DND-41 (cell line): ENCODE measurements around the gene UTP11.
"Not testable (repeated sequence)": the region's sequence is repeated elsewhere in the genome, so short reads cannot be mapped to it uniquely, and the experiment has no call there.

Experiments used
- ATAC-seq: fragments of 200-7000 bp; cut with Tn5 transposase; 3 replicates; pipeline ENCODE4 v1.9.1; 2021; ENCODE audit warnings: low read depth; ENCODE audit not compliant: insufficient read depth
- DNase-seq: peaks from one replicate; pipeline ENCODE4 v3.0.0-alpha.2; 2020
- H2AFZ ChIP-seq: 2 replicates; pipeline ENCODE4 v1.6.0; 2012; ENCODE audit warnings: low read depth, low read length
- H3K27ac ChIP-seq: 2 replicates; pipeline ENCODE4 v1.5.1; 2012; ENCODE audit warnings: low read length, inconsistent platforms
- H3K27me3 ChIP-seq: fragments of 200-600 bp; sonication (generic); 2 replicates; pipeline ENCODE4 v1.6.0; 2012; ENCODE audit warnings: low read length, mild to moderate bottlenecking, inconsistent platforms; ENCODE audit not compliant: insufficient read depth, poor library complexity
- H3K36me3 ChIP-seq: 2 replicates; pipeline ENCODE4 v1.5.1; 2012; ENCODE audit warnings: low read length, inconsistent platforms; ENCODE audit not compliant: insufficient read depth
- H3K4me1 ChIP-seq: 2 replicates; pipeline ENCODE4 v1.5.1; 2012; ENCODE audit warnings: mild to moderate bottlenecking, low read length; ENCODE audit not compliant: insufficient read depth
- H3K4me2 ChIP-seq: 2 replicates; pipeline ENCODE4 v1.6.0; 2012; ENCODE audit warnings: mild to moderate bottlenecking, moderate library complexity, low read length, inconsistent platforms; ENCODE audit not compliant: insufficient read depth
- H3K4me3 ChIP-seq, 2 experiments: fragments of 200-600 bp in 1 of 2; shearing (Covaris generic) in 1 of 2; 2 replicates each; pipeline ENCODE4 v1.5.1; 2012 to 2016; ENCODE audit warnings: inconsistent platforms in 2 of 2, low read length in 2 of 2, mild to moderate bottlenecking in 2 of 2, low read depth in 1 of 2, moderate library complexity in 1 of 2
- H3K79me2 ChIP-seq: 2 replicates; pipeline ENCODE4 v1.6.0; 2012; ENCODE audit warnings: low read length, inconsistent platforms; ENCODE audit not compliant: insufficient read depth
- H3K9ac ChIP-seq: 2 replicates; pipeline ENCODE4 v1.6.0; 2012; ENCODE audit warnings: low read depth, mild to moderate bottlenecking, inconsistent platforms, low read length, moderate library complexity
- H3K9me3 ChIP-seq: 2 replicates; pipeline ENCODE4 v1.5.1; 2012; ENCODE audit warnings: low read length, moderate library complexity, mild to moderate bottlenecking, inconsistent platforms; ENCODE audit not compliant: insufficient read depth, severe bottlenecking
- H4K20me1 ChIP-seq: 2 replicates; pipeline ENCODE4 v1.6.0; 2012; ENCODE audit warnings: low read length; ENCODE audit not compliant: insufficient read depth
- EZH2 ChIP-seq: IDR thresholded peaks from 3 replicates; pipeline ENCODE4 v1.6.1; 2012; ENCODE audit warnings: borderline replicate concordance, low read depth, mild to moderate bottlenecking, moderate library complexity, low read length, inconsistent platforms; ENCODE audit not compliant: severe bottlenecking
- TF ChIP-seq, protein P1 (sequence below): IDR thresholded peaks from 2 replicates; pipeline ENCODE4 v1.5.1; 2012; ENCODE audit warnings: borderline replicate concordance, low read length, moderate library complexity, mild to moderate bottlenecking; ENCODE audit not compliant: poor library complexity, severe bottlenecking; ENCODE audit errors: extremely low read depth

Gene UTP11, protein sequence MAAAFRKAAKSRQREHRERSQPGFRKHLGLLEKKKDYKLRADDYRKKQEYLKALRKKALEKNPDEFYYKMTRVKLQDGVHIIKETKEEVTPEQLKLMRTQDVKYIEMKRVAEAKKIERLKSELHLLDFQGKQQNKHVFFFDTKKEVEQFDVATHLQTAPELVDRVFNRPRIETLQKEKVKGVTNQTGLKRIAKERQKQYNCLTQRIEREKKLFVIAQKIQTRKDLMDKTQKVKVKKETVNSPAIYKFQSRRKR

DNA sequence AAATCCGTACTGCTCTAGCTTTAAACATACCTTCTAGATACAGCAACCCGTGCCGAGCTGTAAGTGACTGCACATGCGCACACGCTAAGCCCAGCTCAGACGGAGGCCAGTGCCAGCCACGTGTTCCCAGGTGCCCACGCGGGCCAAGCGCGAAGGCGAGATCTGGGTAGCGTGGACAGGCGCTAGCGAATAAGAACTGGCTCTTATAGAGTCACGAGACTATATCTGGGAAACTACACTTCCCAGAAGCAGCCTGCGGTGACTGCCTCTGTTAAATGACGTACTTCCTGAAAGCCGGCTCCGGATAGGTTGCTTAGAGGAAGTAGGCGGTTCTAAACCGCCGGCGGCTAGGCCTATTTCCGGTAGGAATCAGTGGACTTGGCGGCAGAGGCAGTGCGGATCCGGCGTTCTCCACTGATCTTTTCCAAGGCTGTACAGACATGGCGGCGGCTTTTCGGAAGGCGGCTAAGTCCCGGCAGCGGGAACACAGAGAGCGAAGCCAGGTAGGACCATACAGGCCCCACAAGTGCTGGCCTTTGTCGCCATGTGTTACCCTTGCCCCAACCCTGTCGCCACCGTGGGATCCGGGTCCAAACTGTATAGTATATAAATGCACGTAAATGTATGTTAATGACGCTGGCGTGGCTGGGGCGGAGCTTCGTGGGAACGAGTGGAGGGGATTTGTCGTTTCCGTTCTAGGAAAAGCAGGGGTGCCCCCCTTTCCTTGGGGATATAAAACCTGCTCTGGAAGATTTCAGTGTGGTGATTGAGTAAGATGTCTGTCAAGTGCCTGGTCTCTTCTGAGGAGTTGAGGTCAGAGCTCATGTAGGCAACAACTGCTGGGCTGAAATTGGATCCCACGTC is at the start of gene UTP11:
Gene UTP11 (plus strand): TSS at position 372 of the 864 bp plus-strand sequence. CDS start 69 bp downstream, at position 441.
- Histone ChIP-seq H3K4me1 (peaks cover 44% of the 10 kb centered on the region), H2AFZ (peak within 1 kb of the TSS; percentile 83), H3K4me3 (peak within 1 kb of the TSS; percentile 64 to 85), H3K79me2 (peaks cover 49% of the 10 kb centered on the region), H3K9ac (peak within 1 kb of the TSS; percentile 93), H3K27ac (peak within 1 kb of the TSS; percentile 87), H3K27me3 (no peaks in the 10 kb centered on the region), H4K20me1 (peaks cover 29% of the 10 kb centered on the region; the same call in 1 of the 2 replicates), H3K36me3 (peaks cover 36% of the 10 kb centered on the region), H3K4me2 (peak within 1 kb of the TSS; percentile 94), H3K9me3 (no peaks in the 10 kb centered on the region)
- peak; percentile 97 for ATAC-seq
- TF ChIP-seq, protein P1, sequence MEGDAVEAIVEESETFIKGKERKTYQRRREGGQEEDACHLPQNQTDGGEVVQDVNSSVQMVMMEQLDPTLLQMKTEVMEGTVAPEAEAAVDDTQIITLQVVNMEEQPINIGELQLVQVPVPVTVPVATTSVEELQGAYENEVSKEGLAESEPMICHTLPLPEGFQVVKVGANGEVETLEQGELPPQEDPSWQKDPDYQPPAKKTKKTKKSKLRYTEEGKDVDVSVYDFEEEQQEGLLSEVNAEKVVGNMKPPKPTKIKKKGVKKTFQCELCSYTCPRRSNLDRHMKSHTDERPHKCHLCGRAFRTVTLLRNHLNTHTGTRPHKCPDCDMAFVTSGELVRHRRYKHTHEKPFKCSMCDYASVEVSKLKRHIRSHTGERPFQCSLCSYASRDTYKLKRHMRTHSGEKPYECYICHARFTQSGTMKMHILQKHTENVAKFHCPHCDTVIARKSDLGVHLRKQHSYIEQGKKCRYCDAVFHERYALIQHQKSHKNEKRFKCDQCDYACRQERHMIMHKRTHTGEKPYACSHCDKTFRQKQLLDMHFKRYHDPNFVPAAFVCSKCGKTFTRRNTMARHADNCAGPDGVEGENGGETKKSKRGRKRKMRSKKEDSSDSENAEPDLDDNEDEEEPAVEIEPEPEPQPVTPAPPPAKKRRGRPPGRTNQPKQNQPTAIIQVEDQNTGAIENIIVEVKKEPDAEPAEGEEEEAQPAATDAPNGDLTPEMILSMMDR: no peak
- no peak for TF ChIP-seq EZH2
- DNase-seq: peak; percentile 95

DNA sequence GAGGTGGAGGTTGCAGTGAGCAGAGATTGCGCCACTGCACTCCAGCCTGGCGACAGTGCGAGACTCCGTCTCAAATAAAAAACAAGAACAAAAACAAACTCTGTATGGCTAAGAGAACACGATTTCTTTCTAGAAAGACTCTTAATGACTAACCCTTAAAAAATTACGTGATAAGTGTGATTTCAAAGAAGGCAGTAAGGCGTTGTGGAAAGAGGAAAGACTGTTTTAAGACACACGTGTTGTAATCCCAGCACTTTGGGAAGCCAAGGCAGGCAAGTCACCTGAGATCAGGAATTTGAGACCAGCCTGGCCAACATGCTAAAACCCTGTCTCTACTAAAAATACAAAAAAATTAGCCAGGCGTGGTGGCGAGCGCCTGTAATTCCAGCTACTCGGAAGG is 48.4 kb upstream of the UTP11 start:
- not testable (repeated sequence) for H3K9ac ChIP-seq
- H3K36me3 ChIP-seq: peaks cover 74% of the 10 kb centered on the region

DNA sequence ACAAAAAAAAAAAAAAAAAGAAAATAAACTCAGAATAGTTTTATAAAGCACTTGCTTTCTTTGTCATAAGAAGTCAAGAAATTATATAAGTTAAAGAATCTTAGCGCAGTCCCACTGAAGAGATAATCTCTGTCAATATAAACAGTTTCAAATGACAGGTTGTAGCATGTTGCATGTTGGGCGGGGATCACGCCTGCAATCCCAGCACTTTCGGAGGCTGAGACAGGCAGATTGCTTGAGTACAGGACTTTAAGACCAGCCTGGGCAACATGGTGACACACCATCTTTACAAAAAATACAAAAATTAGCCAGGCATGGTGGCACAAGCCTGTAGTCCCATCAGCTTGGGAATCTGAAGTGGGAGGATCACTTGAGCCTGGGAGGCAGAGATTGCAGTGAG is 47.2 kb upstream of the UTP11 start:
- DNase-seq: no peak
- no peak overlapping the region for H2AFZ ChIP-seq
- no peaks in the 10 kb centered on the region for H3K9me3 ChIP-seq
- ATAC-seq: no peak
- no peak overlapping the region for H3K4me3 ChIP-seq
- no peaks in the 10 kb centered on the region for H3K79me2 ChIP-seq
- H3K36me3 ChIP-seq: peaks cover 73% of the 10 kb centered on the region
- H3K9ac ChIP-seq: no peak overlapping the region
- TF ChIP-seq, protein P1: no peak
- no peak for TF ChIP-seq EZH2
- H3K27ac ChIP-seq: no peak overlapping the region
- no peaks in the 10 kb centered on the region for H4K20me1 ChIP-seq
- no peaks in the 10 kb centered on the region for H3K27me3 ChIP-seq
- H3K4me1 ChIP-seq: no peaks in the 10 kb centered on the region
- H3K4me2 ChIP-seq: no peak overlapping the region

More for the DNA sequence above, 48.4 kb upstream of the UTP11 start:
- not testable (repeated sequence) for ATAC-seq, H3K4me2 ChIP-seq, H3K27ac ChIP-seq, H3K4me3 ChIP-seq, H2AFZ ChIP-seq, H3K27me3 ChIP-seq, H3K9me3 ChIP-seq, DNase-seq, H4K20me1 ChIP-seq, H3K4me1 ChIP-seq, H3K79me2 ChIP-seq

DNA sequence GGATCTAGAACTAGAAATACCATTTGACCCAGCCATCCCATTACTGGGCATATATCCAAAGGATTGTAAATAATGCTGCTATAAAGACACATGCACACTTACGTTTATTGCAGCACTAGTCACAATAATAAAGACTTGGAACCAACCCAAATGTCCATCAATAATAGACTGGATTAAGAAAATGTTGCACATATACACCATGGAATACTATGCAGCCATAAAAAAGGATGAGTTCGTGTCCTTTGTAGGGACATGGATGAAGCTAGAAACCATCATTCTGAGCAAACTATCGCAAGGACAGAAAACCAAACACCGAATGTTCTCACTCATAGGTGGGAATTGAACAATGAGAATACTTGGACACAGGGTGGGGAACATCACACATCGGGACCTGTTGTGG is 38.9 kb upstream of the UTP11 start:
- not testable (repeated sequence) for H3K9ac ChIP-seq, H3K4me3 ChIP-seq, ATAC-seq, H2AFZ ChIP-seq, H3K9me3 ChIP-seq, H3K27me3 ChIP-seq, H4K20me1 ChIP-seq, DNase-seq, H3K4me1 ChIP-seq, H3K27ac ChIP-seq, H3K79me2 ChIP-seq, H3K4me2 ChIP-seq
- peaks cover 69% of the 10 kb centered on the region for H3K36me3 ChIP-seq
